H1 (cell line): ENCODE data around the gene PTGES3L. TPM values are rescaled to one million over a fixed set of nuclear protein-coding genes. Genes with fewer than 3 reads are reported as not detected.
"Not testable (repeated sequence)": the region's sequence is repeated elsewhere in the genome, so short reads cannot be mapped to it uniquely, and the experiment has no call there.

ENCODE experiments used
- CTCF ChIA-PET: fragments of 300-600 bp; sonication (Branson Sonifier 250); formaldehyde crosslinking; loops from one replicate; lab custom pipeline; 2021; ENCODE audit not compliant: partially characterized antibody; lab: Charles Lee
- POLR2A ChIA-PET: fragments of 300-600 bp; sonication (Branson Sonifier 250); formaldehyde crosslinking; loops from one replicate; lab custom pipeline; 2021; ENCODE audit warnings: inconsistent platforms; ENCODE audit not compliant: partially characterized antibody; lab: Charles Lee
- DNase-seq, 2 experiments: peaks; one replicate each; pipeline versions ENCODE4 v3.0.0 to v3.0.0-alpha.2; 2010 to 2022; ENCODE audit warnings: low spot score in 2 of 2, low read depth in 1 of 2, mixed read lengths in 1 of 2
- FAIRE-seq: peaks from 2 replicates; lab custom pipeline; 2011; peaks lifted over from hg19 to GRCh38; lab: Jason Lieb, UNC
- H2AFZ ChIP-seq: 2 replicates; pipeline ENCODE4 v1.8.1; 2012; ENCODE audit warnings: low read length, inconsistent platforms
- H2AK5ac ChIP-seq: 2 replicates; pipeline ENCODE4 v1.6.1; 2013; ENCODE audit warnings: low read depth, low read length
- H2BK120ac ChIP-seq: replicated peaks from 2 replicates; pipeline ENCODE3; 2013; ENCODE audit warnings: low read depth, low read length, inconsistent platforms
- H2BK12ac ChIP-seq: 2 replicates; pipeline ENCODE4 v1.6.1; 2013; ENCODE audit warnings: low read depth, low read length
- H2BK15ac ChIP-seq: 2 replicates; pipeline ENCODE4 v1.6.1; 2013; ENCODE audit warnings: low read length
- H2BK20ac ChIP-seq: 2 replicates; pipeline ENCODE4 v1.6.1; 2013; ENCODE audit warnings: low read length
- H2BK5ac ChIP-seq: 2 replicates; pipeline ENCODE4 v1.6.1; 2013; ENCODE audit warnings: low read depth, low read length
- H3K14ac ChIP-seq: 2 replicates; pipeline ENCODE4 v1.6.1; 2013; ENCODE audit warnings: inconsistent platforms; ENCODE audit not compliant: insufficient read length
- H3K18ac ChIP-seq: 2 replicates; pipeline ENCODE4 v1.6.1; 2013; ENCODE audit warnings: low read length; ENCODE audit errors: extremely low read depth
- H3K23ac ChIP-seq: 2 replicates; pipeline ENCODE4 v1.6.1; 2013; ENCODE audit warnings: inconsistent platforms; ENCODE audit not compliant: insufficient read length
- H3K23me2 ChIP-seq: 2 replicates; pipeline ENCODE4 v1.6.1; 2013; ENCODE audit warnings: low read depth, low read length
- H3K27ac ChIP-seq: 2 replicates; pipeline ENCODE4 v1.6.1; 2011; ENCODE audit warnings: low read depth, low read length, inconsistent platforms
- H3K27me3 ChIP-seq, 4 experiments: replicated peaks in 1 of 4; 1 replicate in 1 of 4; 2 replicates in 3 of 4; pipeline versions ENCODE4 v1.6.1 to v1.8.1; 2011 to 2013; ENCODE audit warnings: low read length in 3 of 4, mild to moderate bottlenecking in 3 of 4, inconsistent platforms in 2 of 4, mixed read lengths in 2 of 4, moderate library complexity in 1 of 4; ENCODE audit not compliant: control insufficient read depth in 3 of 4, insufficient read depth in 3 of 4; ENCODE audit errors: extremely low read depth in 1 of 4
- H3K36me3 ChIP-seq, 4 experiments: 2 replicates each; pipeline versions ENCODE4 v1.6.1 to v1.8.1; 2011 to 2013; ENCODE audit warnings: mild to moderate bottlenecking in 4 of 4, low read length in 3 of 4, moderate library complexity in 2 of 4, control low read depth in 1 of 4, inconsistent platforms in 1 of 4; ENCODE audit not compliant: insufficient read depth in 4 of 4, control insufficient read depth in 2 of 4
- H3K4ac ChIP-seq: replicated peaks from 2 replicates; pipeline ENCODE3; 2013; ENCODE audit warnings: low read length, low read depth, mixed read lengths, inconsistent platforms; ENCODE audit not compliant: insufficient read length
- H3K4me1 ChIP-seq, 4 experiments: replicated peaks in 1 of 4; 1 replicate in 1 of 4; 2 replicates in 3 of 4; pipeline versions ENCODE4 v1.6.1 to v1.8.1; 2011 to 2013; ENCODE audit warnings: low read length in 3 of 4, inconsistent platforms in 2 of 4, mixed read lengths in 1 of 4; ENCODE audit not compliant: insufficient read depth in 4 of 4, control insufficient read depth in 3 of 4
- H3K4me2 ChIP-seq, 2 experiments: 2 replicates each; pipeline versions ENCODE4 v1.6.1 to v1.8.1; 2011 to 2013; ENCODE audit warnings: low read depth in 2 of 2, low read length in 2 of 2, control low read depth in 1 of 2, inconsistent platforms in 1 of 2, mild to moderate bottlenecking in 1 of 2; ENCODE audit not compliant: insufficient read depth in 1 of 2
- H3K4me3 ChIP-seq, 4 experiments: fragments of 200-600, 300-600 bp in 1 of 4; sonication (generic), shearing (Covaris generic), sonication (Bioruptor Twin) in 1 of 4; 2 replicates each; pipeline versions ENCODE4 v1.5.1 to v1.8.1; 2011 to 2016; ENCODE audit warnings: low read length in 4 of 4, low read depth in 3 of 4, control low read depth in 2 of 4, inconsistent platforms in 2 of 4, mild to moderate bottlenecking in 2 of 4, mixed read lengths in 1 of 4, moderate library complexity in 1 of 4; ENCODE audit not compliant: insufficient read depth in 2 of 4; ENCODE audit errors: extremely low read depth in 1 of 4
- H3K56ac ChIP-seq: replicated peaks from 2 replicates; pipeline ENCODE3; 2013; ENCODE audit warnings: low read depth, mild to moderate bottlenecking, mixed read lengths, low read length, inconsistent platforms; ENCODE audit not compliant: insufficient read length
- H3K79me1 ChIP-seq: 2 replicates; pipeline ENCODE4 v1.6.1; 2013; ENCODE audit warnings: low read depth, low read length, control low read depth
- H3K79me2 ChIP-seq, 2 experiments: 2 replicates each; pipeline versions ENCODE4 v1.6.1 to v1.8.1; 2012 to 2013; ENCODE audit warnings: low read length in 2 of 2, mild to moderate bottlenecking in 2 of 2, inconsistent platforms in 1 of 2; ENCODE audit not compliant: insufficient read depth in 2 of 2, control insufficient read depth in 1 of 2
- H3K9ac ChIP-seq, 4 experiments: replicated peaks in 1 of 4; 1 replicate in 1 of 4; 2 replicates in 3 of 4; pipeline versions ENCODE4 v1.6.1 to v1.8.1; 2011 to 2013; ENCODE audit warnings: low read depth in 3 of 4, low read length in 3 of 4, control low read depth in 2 of 4, mild to moderate bottlenecking in 2 of 4, moderate library complexity in 2 of 4, inconsistent platforms in 1 of 4; ENCODE audit errors: extremely low read depth in 1 of 4
- H3K9me3 ChIP-seq, 2 experiments: 2 replicates each; pipeline versions ENCODE4 v1.6.1 to v1.8.1; 2012 to 2013; ENCODE audit warnings: mild to moderate bottlenecking in 2 of 2, moderate library complexity in 2 of 2, control low read depth in 1 of 2, inconsistent platforms in 1 of 2, low read depth in 1 of 2, low read length in 1 of 2, mixed read lengths in 1 of 2; ENCODE audit not compliant: insufficient read depth in 2 of 2
- H4K20me1 ChIP-seq, 2 experiments: replicated peaks in 1 of 2; 2 replicates each; pipeline versions ENCODE3 to v1.8.1; 2011 to 2013; ENCODE audit warnings: inconsistent platforms in 2 of 2, low read length in 2 of 2, mild to moderate bottlenecking in 1 of 2; ENCODE audit not compliant: insufficient read depth in 2 of 2, control insufficient read depth in 1 of 2
- H4K5ac ChIP-seq: 2 replicates; pipeline ENCODE4 v1.6.1; 2013; ENCODE audit warnings: low read length, low read depth, mixed read lengths, inconsistent platforms; ENCODE audit not compliant: insufficient read length
- H4K8ac ChIP-seq: 2 replicates; pipeline ENCODE4 v1.8.0; 2013; ENCODE audit warnings: mild to moderate bottlenecking, moderate library complexity, low read length, inconsistent platforms; ENCODE audit not compliant: insufficient read depth; ENCODE audit errors: extremely low read depth
- H4K91ac ChIP-seq: replicated peaks from 2 replicates; pipeline ENCODE3; 2013; ENCODE audit warnings: low read length, mixed read lengths, inconsistent platforms; ENCODE audit not compliant: insufficient read length
- WGBS, 2 experiments: shearing (Covaris generic) in 1 of 2; methylation state at CpG; one replicate each; pipeline versions ENCODE4 v1.1.6 to v1.1.7; 2013 to 2015; ENCODE audit warnings: low lambda C conversion rate in 2 of 2, mixed read lengths in 2 of 2, inconsistent platforms in 1 of 2, low coverage in 1 of 2, missing lambda C conversion rate in 1 of 2; ENCODE audit not compliant: insufficient replicate concordance in 2 of 2, insufficient coverage in 1 of 2, insufficient read length in 1 of 2; ENCODE audit errors: extremely low coverage in 1 of 2, missing lambda C conversion rate in 1 of 2; 5-methylcytosine and 5-hydroxymethylcytosine counted together
- polyA plus RNA-seq, 7 experiments: library from polyadenylated mRNA; depleted of rRNA in 3 of 7; stranded (reverse) in 5 of 7; unstranded in 2 of 7; fragments of >200 nt in 5 of 7; fragments of 200-250 nt in 2 of 7; gene quantifications; 1 replicate in 5 of 7; 2 replicates in 1 of 7; 4 replicates in 1 of 7; pipeline versions ENCODE4 v1.2.1 to v1.2.3, GENCODE V29; 2011 to 2013; ENCODE audit warnings: missing spikeins in 2 of 7, mixed read lengths in 2 of 7
- total RNA-seq: library from RNA; stranded (reverse); fragmentation: NEBNext Ultra II Directional; extraction: Animal tissue kit (Norgen Biotek cat#: 25700); gene quantifications from 2 replicates; pipeline ENCODE4 v1.2.1, GENCODE V29; 2021

The PTGES3L gene
- total and polyA plus RNA-seq, 2 of the 8 experiments (the other 6 are each of a cell fraction or from before 2014, with no cell fraction given): 3.0 to 3.6 TPM

DNA sequence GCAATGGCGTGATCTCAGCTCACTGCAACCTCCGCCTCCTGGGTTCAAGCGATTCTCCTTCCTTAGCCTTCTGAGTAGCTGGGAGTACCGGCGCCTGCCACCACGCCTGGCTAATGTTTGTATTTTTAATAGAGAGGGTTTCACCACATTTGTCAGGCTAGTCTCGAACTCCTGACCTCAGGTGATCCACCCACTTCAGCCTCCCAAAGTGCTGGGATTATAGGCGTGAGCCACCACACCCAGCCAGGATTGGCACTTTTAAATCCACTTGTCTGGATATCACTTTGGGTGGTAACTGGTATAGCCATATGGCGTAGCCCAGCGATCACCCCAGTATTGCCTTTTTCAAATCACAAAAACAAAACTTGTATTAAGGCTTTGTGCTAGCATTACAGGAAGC lies 14.0 kb upstream of the PTGES3L start:
- H3K9me3 ChIP-seq, H3K23ac ChIP-seq, CTCF ChIA-PET, H3K18ac ChIP-seq, H3K79me2 ChIP-seq, DNase-seq, FAIRE-seq, H4K91ac ChIP-seq, H3K27ac ChIP-seq, H2BK20ac ChIP-seq, H3K4me2 ChIP-seq, H2BK12ac ChIP-seq, H3K14ac ChIP-seq, H4K20me1 ChIP-seq, H2BK120ac ChIP-seq, H2BK5ac ChIP-seq, H3K23me2 ChIP-seq, H4K5ac ChIP-seq, H2AK5ac ChIP-seq, H3K27me3 ChIP-seq, H2BK15ac ChIP-seq, H3K56ac ChIP-seq, H3K79me1 ChIP-seq, H3K4me1 ChIP-seq, H2AFZ ChIP-seq, H3K9ac ChIP-seq, H4K8ac ChIP-seq, H3K4me3 ChIP-seq, H3K4ac ChIP-seq: not testable (repeated sequence)
- 97% methylated on average over 7 of the region's 10 CpGs; no CpG with 5 or more reads in 1 of the 2 experiments for WGBS, 2 experiments
- POLR2A ChIA-PET: interaction anchor here (0.6 to 1.5 kb wide), 3 partner anchors 8 to 31 kb away, joined by 3 to 6 read pairs (median 3); partner anchors contain the start of gene VAT1
- H3K36me3 ChIP-seq: peaks cover 15 to 29% (median 24%) of the 10 kb centered on the region in 4 experiments; a peak in 6 of 8 replicates
